ENCODE data around the gene OXT. TPM values are rescaled to one million over a fixed set of nuclear protein-coding genes. Genes with fewer than 3 reads are reported as not detected.

The OXT gene
- total RNA-seq, 6 experiments from 2014 or later: not detected

DNA sequence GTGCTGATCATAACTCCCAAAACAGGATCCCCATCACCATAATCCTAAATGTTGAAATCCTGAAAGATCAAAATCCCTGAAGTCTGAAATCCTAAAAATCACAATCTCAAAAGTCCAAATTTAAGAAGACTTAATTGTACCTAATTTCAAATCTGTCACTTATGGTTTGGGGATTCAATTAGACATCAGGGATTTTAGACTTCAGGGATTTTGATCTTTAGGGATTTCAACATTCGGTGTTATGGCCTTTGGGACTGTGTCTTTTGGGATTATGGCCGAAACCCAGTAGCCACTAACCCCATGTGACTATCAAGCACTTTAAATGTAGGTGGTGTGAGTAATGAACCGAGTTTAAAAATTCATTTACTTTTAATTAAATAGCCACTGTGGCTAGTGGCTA, 34.8 kb downstream of the OXT start:
- Mint-ChIP-seq H3K27ac (no peak overlapping the region), H3K4me1 (ENCODE audit: low read depth) (no peaks in the 10 kb centered on the region), H3K36me3 (ENCODE audit: low read depth) (no peaks in the 10 kb centered on the region), H3K27me3 (ENCODE audit: insufficient read depth) (no peaks in the 10 kb centered on the region; the same call in 1 of the 2 replicates), H3K9me3 (no peaks in the 10 kb centered on the region), H3K4me3 (no peak overlapping the region)
- DNase-seq: no peak
- TF ChIP-seq, protein P1, sequence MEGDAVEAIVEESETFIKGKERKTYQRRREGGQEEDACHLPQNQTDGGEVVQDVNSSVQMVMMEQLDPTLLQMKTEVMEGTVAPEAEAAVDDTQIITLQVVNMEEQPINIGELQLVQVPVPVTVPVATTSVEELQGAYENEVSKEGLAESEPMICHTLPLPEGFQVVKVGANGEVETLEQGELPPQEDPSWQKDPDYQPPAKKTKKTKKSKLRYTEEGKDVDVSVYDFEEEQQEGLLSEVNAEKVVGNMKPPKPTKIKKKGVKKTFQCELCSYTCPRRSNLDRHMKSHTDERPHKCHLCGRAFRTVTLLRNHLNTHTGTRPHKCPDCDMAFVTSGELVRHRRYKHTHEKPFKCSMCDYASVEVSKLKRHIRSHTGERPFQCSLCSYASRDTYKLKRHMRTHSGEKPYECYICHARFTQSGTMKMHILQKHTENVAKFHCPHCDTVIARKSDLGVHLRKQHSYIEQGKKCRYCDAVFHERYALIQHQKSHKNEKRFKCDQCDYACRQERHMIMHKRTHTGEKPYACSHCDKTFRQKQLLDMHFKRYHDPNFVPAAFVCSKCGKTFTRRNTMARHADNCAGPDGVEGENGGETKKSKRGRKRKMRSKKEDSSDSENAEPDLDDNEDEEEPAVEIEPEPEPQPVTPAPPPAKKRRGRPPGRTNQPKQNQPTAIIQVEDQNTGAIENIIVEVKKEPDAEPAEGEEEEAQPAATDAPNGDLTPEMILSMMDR (IDR thresholded peaks at IDR 0.05): no peak

DNA sequence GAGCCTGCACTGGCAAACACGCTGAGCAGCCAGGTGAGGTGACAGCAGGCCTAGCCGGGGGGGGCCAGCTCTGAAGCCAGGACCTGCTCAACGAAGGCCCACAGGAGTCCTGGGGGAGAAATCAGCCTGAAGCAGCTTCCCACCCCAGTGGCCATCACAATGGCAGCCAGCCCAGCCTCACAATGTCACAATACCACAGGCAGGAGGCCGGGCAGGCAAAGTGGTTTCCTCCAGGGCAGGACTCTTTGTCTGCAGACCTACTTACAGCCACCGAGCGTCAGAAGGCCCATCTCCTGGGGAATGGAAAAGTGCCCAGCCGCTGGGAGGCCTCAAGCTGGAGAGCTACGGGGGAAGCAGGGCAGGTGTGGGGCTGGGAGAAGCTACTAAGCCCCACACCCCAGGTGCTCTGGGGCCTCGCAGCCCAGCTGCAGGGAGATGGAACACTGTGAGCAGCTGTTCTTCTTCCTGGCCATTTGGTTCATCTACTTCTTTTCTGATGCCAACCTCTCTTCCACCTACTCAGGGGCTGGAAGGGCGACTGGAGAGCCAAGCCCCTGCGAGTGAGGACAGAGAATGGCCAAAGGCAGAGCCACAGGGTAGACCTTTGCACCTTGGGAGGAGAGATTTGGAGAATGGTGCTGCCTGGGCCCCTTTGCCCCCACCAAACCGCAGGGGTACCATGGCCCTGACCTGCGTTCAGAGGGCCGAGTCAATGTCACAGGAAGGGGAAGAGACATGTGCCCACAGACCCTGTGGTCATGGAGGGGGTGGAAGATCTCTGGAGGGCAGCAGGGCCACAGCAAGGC, 35.4 kb downstream of the OXT start:
- TF ChIP-seq, protein P1 (IDR thresholded peaks at IDR 0.05): no peak
- Mint-ChIP-seq H3K27me3 (ENCODE audit: insufficient read depth) (no peaks in the 10 kb centered on the region), H3K4me1 (ENCODE audit: low read depth) (no peaks in the 10 kb centered on the region), H3K9me3 (no peaks in the 10 kb centered on the region), H3K4me3 (no peak overlapping the region), H3K27ac (no peak overlapping the region), H3K36me3 (ENCODE audit: low read depth) (no peaks in the 10 kb centered on the region)
- DNase-seq: no peak

DNA sequence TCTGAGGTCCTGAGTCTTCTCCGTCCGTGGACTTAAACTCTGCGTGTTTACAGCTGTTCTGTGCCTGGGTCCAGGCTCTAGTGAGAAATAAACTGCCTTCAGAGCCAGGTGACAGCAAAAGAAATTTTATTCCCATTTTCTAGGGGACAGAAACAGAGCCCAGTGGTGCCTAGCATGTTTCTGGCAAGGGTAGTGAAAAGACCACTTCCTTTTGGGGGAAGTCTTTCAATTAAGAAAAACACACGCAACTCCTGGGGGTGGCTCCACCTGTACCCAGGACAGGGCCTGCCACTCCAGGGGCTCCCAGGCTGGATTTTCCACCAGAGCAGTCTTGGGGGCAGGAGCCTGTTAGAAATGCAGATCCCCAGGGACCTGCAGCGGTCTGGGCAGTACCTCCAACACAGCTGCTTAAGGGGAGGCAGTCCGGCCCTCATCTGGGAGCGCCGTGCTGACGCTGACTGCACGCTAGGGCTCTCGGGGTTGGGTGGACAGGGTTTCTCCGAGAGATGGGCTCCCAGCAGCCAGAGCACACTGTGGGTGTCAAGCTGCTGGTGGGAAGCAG, 36.1 kb downstream of the OXT start:
- Mint-ChIP-seq H3K4me3 (no peak overlapping the region), H3K27me3 (ENCODE audit: insufficient read depth) (no peaks in the 10 kb centered on the region), H3K9me3 (no peaks in the 10 kb centered on the region), H3K4me1 (ENCODE audit: low read depth) (no peaks in the 10 kb centered on the region), H3K36me3 (ENCODE audit: low read depth) (no peaks in the 10 kb centered on the region), H3K27ac (no peak overlapping the region)
- DNase-seq: no peak
- TF ChIP-seq, protein P1 (IDR thresholded peaks at IDR 0.05): no peak

DNA sequence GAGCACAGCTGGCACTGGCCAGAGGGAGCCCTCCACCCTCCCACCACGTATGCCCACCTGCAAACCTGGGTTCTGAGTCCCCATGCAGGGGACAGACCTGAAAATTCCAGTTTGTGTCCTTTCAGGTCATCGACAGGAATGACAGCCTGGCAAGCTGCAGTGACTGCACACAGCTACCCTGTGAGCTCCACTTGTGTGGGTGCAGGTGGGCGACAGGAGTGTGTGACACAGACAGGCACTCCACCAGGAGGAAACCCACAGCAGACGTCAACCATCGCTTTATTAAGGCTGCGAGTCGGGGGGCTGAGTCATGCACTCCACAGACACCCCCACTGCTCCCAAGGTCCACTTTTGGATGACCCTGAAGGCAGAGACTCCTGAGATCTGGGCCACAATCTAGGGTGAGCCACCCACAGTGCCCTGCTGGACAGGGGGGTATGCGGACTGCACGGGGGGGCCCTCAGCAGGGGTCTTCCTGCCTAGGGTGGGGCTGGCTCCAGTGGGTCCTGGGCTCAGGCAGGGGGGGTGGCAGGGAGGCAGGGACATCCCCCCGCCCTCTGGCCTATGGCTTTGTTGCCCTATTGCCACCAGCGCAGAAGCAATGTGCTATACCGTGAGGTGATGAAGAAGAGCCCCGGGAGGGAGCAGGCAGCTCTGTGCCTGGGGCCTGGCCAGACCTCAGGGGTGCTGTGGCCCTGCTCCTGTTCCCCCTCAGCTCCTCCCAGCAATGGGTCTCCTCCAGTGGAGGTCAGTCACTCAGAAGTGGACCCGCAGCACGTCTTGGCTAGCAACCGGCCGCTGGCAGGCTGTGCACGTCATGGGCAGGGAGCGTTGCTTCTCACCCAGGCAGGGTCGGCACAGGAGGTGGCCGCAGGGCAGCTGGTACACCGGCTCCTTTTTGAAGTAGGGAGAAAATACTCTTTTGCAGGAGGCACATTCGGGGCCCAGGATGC, 38.2 kb downstream of the OXT start:
- no peaks in the 10 kb centered on the region for H3K9me3 Mint-ChIP-seq
- no peak overlapping the region for H3K27ac Mint-ChIP-seq
- TF ChIP-seq, protein P1 (IDR thresholded peaks at IDR 0.05): no peak
- 0 out of 2 replicates have a peak, but pooled peaks cover 5% of the 10 kb centered on the region for H3K36me3 Mint-ChIP-seq (ENCODE audit: low read depth)
- no peak for DNase-seq
- H3K4me3 Mint-ChIP-seq: no peak overlapping the region
- H3K4me1 Mint-ChIP-seq (ENCODE audit: low read depth): no peaks in the 10 kb centered on the region
- no peaks in the 10 kb centered on the region for H3K27me3 Mint-ChIP-seq (ENCODE audit: insufficient read depth)

DNA sequence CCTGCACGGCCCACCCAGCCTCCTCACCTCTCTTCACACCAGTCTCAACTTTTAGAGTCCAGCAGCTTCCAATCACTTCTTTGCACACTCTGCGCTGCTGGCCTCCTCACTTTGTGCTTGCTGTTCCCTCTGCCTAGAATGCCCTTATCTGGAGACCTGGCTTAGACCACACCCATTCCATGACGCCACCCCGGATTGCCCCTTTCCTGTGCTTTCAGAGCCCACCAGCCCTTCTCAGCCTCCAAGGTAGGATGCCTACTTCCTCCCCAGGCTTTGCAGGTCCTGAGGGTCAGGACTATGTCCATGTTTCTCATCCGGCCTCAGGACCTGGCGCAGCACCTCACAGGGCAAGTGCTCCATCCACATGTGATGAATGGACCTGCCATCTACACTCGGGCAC, 40.1 kb downstream of the OXT start:
- Mint-ChIP-seq H3K9me3 (no peaks in the 10 kb centered on the region), H3K27ac (no peak overlapping the region), H3K4me3 (no peak overlapping the region), H3K36me3 (ENCODE audit: low read depth) (0 out of 2 replicates have a peak, but pooled peaks cover 5% of the 10 kb centered on the region), H3K4me1 (ENCODE audit: low read depth) (no peaks in the 10 kb centered on the region), H3K27me3 (ENCODE audit: insufficient read depth) (no peaks in the 10 kb centered on the region)
- TF ChIP-seq, protein P1 (IDR thresholded peaks at IDR 0.05): no peak
- no peak for DNase-seq

All from HFFc6 (cell line).